Choroid plexus epithelial cell (primary cell): ENCODE results near the gene CRELD2.
A peak's percentile ranks its signal among the peaks of the same experiment; 100 is the strongest.

Source experiments
- DNase-seq: peaks from one replicate; pipeline ENCODE4 v3.0.0-alpha.2; 2010; ENCODE audit warnings: low read depth
- H3K4me3 ChIP-seq: 2 replicates; pipeline ENCODE4 v1.5.1; 2011; ENCODE audit warnings: low read depth, mild to moderate bottlenecking, control low read depth, low read length, moderate library complexity
- CTCF ChIP-seq: conservative IDR thresholded peaks from 2 replicates; pipeline ENCODE4 v1.5.1; 2011; ENCODE audit warnings: low read depth, mild to moderate bottlenecking, control low read depth, inconsistent platforms, low read length, moderate library complexity

CRELD2 gene

DNA sequence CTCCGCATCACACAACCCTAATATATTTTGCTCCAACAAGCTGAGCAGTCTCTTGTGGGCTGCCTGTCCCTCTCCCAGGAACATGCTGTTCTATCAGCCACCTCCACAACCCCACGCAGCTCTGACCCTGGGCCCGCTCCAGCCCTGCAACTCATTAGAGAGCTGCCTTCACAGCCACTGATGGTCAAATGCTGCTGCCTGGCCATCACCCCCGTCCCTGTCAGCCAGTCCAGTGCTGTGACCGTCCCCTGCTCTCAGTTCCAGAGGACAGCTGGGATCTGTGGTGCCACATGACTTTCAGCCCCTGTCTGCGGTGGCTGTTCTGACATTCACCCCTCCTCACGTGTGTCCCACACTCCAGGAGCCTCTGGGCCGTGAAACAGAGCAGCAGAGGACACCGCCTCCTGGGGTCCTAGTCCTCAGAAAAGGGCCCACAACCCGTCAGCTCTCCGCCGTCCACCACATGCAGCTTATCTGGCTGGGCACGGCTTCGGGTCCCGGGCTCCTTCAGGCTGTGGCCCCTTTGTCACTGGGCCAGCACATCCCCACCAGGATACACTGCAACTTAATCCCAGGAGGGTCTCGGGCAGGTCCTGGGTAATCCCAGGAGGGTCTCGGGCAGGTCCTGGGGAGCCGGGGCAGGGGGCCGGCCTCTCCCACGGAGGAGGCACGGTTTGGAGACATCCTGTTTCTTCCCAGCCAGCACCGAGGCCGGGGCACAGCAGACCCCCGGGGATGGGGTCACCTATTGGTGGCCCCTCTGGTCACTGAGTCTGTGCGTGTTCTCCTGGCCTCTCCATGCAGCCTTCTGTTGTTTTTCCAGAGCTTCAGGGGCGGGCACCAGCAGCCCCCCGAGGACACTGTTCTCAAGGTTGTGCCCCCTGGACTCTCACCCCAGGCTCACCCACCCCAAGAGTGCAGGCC is 15.1 kb downstream of the CRELD2 start:
- TF ChIP-seq CTCF = no peak
- H3K4me3 ChIP-seq = no peak overlapping the region
- no peak for DNase-seq

DNA sequence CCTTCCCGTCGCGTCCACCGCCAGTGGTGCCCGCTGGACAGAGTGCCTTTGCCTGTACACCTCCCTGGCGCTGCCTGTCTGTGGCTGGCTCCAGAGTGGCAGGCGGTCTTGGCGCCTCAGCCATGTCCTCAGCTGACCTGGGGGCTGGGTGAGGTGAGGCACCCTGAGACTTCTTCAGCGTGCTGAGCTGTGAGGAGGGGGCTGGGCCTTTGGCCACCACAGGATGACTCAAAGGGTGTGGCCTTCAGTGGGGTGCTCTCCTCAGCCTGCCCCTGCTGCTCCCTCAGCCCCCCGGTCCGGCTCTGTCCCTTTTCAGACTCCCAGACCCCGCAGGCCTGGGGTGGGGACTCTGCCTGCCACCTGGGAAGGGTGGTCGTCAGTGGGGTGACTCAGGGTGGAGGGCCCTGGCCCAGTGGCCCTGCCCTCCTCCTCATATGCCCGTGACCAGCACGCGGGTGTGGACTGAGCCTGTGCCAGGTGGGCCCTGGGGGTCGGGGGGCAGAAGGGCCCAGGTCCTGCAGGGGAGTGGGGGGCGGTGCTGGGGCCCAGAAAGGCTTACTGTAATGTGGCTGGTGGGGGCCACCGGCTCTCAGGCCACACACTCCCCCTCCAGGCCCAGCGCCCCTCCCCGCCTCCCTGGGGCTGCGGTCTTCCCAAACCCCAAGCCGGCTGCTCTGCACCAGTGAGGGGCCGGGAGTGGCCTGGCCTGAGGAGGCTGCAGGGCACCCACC is 15.9 kb downstream of the CRELD2 start:
- peak; percentile 9 for DNase-seq
- H3K4me3 ChIP-seq = no peak overlapping the region
- no peak for TF ChIP-seq CTCF

DNA sequence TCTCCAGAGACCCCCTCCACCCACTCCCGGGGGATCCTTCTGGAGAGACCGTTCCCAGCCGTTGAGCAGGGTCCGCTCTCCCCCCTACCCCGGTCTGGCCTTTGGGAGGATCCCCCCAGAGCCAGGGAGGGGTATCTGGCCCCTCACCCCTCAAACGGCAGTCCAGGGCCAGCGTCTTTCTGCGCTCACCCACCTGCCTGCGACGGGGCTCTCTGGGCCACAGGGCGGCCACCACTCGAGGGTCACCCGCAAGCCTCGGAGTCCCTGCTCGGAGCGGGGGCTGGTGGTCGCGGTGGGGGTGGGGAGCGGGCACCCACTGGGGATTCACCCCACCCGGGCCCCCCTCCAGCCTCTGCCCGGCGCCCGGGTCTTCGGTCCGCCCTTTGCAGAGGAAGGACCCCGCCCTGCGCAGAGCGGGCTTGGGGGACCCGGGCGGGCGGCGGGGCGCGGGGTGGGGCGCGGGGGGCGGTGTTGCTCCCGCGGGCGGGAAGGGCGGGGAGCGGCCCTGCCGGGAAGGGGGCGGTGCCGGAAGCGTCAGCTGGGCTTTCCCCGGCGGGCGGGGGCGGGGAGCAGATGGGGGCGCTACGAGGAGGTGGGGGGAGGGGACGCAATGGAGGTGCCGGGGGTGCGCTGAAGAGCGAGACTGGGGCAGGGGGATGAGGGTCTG is 16.6 kb downstream of the CRELD2 start:
- peak; percentile 45 for DNase-seq
- TF ChIP-seq CTCF = no peak
- peak overlapping the region; percentile 20 for H3K4me3 ChIP-seq

- peak overlapping the region; percentile 20 for H3K4me3 ChIP-seq
- no peak for TF ChIP-seq CTCF
- no peak for DNase-seq
These were observed 17.1 kb downstream of the CRELD2 start for GRCh38 chr22:49935561-49935960.

GRCh38 chr22:49936018-49936972 is 17.9 kb downstream of the CRELD2 start:
- peak; percentile 74 for DNase-seq
- H3K4me3 ChIP-seq = peak overlapping the region; percentile 26
- TF ChIP-seq CTCF = no peak

GRCh38 chr22:49936973-49937757 is 18.7 kb downstream of the CRELD2 start:
- H3K4me3 ChIP-seq = no peak overlapping the region
- TF ChIP-seq CTCF = no peak

More at GRCh38 chr22:49936973-49937757, 18.7 kb downstream of the CRELD2 start:
- no peak for DNase-seq
